Stimulated activated CD8-positive, alpha-beta memory T cell treated with anti-CD3 and anti-CD28 coated beads, Interleukin-4, amount 100 ng/mL, for 1 hour (primary cell): Measurements from ENCODE around the gene ASGR2.

Source experiments
- DNase-seq, 2 donors: peaks; one replicate each; pipeline ENCODE4 v3.0.0-alpha.2; 2020; ENCODE audit warnings: low read depth in 2 of 2, low spot score in 1 of 2

The ASGR2 gene

GRCh38 chr17:7064261-7064660 is 50.4 kb downstream of the ASGR2 start:
- DNase-seq: no peak

DNA sequence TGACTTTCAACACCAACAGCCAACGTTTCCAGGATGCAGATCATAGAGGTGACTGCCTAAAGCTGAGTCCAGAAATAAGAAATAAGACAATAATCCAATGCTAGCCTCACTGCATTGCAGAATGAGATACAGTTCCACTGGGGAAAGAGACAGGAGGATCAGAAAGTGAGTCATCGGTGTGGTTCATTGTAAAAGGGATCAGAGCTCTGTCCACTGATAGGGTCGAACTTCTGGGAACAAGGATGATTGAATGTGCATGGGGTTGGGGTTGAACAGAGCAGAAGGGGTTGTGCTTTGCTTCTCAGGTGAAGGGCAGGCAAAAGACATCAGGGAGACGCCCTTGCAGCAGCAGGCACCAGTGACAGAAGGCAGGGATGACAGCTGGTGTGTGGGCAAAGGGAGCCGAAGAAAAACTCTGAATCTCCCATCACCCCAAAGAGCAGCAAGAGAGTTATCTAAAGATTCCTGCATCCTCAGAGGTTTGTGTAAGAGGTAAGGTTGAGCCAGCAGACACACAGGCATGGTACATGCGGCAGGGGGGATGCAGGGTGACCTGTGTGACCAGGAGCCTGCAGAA is 51.0 kb downstream of the ASGR2 start:
- DNase-seq: no peak

- DNase-seq: no peak
Measured at GRCh38 chr17:7060165-7060891, 54.3 kb downstream of the ASGR2 start.

DNA sequence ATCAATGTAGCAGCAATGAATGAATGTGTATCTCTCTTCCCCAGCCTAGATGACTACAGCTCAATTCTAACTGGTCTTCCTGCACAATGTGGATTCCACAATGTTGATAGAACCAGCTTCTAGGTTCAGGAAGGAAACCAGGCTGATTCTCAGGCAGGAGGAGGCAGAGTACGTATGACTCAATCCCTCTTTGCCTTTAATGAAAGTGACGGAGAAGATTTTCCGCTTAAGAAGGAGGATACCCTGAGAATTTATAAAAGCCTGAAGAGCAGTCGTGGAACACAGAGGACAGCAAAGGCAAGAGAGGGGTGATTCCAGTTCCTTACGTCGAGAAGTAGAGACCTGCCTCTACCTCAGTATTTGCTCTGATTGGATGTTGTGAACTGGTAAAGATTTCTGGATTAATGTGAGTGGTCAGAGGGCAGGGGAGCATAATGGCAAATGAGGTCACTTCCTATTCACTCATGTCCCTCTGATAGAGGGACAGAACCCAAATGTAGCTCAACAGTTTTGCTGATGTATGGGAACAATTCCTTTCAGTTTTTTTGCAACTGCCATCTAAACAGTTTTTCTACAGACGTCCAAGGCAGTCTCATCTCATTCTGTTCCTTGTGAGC is 55.7 kb downstream of the ASGR2 start:
- DNase-seq: no peak

DNA sequence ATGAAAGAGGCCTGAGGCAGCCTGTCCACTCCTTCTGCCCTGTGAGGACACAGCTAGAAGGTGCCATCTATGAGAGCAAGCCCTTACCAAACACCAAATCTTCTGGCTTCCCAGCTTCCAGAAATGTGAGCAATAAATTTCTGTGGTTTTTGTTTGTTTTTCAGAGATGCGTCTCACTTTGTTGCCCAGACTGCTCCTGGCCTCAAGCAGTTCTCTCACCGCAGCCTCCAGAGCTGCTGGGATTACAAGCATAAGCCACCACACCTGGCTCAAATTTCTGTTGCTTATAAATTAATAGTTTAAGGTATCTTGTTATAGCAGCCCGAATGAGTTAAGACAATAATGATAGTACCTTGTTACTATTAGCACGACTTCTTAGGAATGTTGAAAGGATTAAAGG is 58.2 kb downstream of the ASGR2 start:
- DNase-seq: no peak
